ENCODE data around the gene ZNF564.
"Not testable (repeated sequence)": the region's sequence is repeated elsewhere in the genome, so short reads cannot be mapped to it uniquely, and the experiment has no call there.

ZNF564 gene

GRCh38 chr19:12551060-12551832 is at the start of gene ZNF564:
ZNF564 (minus strand) TSS chr19:12551482; CDS start chr19:12551332, 150 bp downstream.
- peak; percentile 95 for DNase-seq (ENCODE audit: low spot score)

- no peak for DNase-seq (ENCODE audit: low spot score)
These were observed 46.3 kb upstream of the ZNF564 start for GRCh38 chr19:12597594-12597993.

- DNase-seq (ENCODE audit: low spot score), result no peak
These were observed 45.8 kb upstream of the ZNF564 start for GRCh38 chr19:12596927-12597548.

- no peak for DNase-seq (ENCODE audit: low spot score)
These were observed 45.2 kb upstream of the ZNF564 start for GRCh38 chr19:12596485-12596884.

GRCh38 chr19:12581100-12581499 is 29.8 kb upstream of the ZNF564 start:
- DNase-seq (ENCODE audit: low spot score), result no peak

GRCh38 chr19:12580180-12580694 is 29.0 kb upstream of the ZNF564 start:
- no peak for DNase-seq (ENCODE audit: low spot score)

GRCh38 chr19:12578641-12579040 is 27.4 kb upstream of the ZNF564 start:
- DNase-seq (ENCODE audit: low spot score), result no peak

- no peak for DNase-seq (ENCODE audit: low spot score)
These were observed 22.8 kb upstream of the ZNF564 start for GRCh38 chr19:12574036-12574435.

- no peak for DNase-seq (ENCODE audit: low spot score)
These were observed 16.7 kb upstream of the ZNF564 start for GRCh38 chr19:12567951-12568350.

- DNase-seq (ENCODE audit: low spot score), result not testable (repeated sequence)
These were observed 15.1 kb upstream of the ZNF564 start for GRCh38 chr19:12566380-12566779.

GRCh38 chr19:12564016-12564664 is 12.9 kb upstream of the ZNF564 start:
- peak; percentile 91 for DNase-seq (ENCODE audit: low spot score)

- no peak for DNase-seq (ENCODE audit: low spot score)
These were observed 4.2 kb upstream of the ZNF564 start for GRCh38 chr19:12555456-12555930.

- DNase-seq (ENCODE audit: low spot score), result no peak
These were observed 4.4 kb downstream of the ZNF564 start for GRCh38 chr19:12546903-12547302.

GRCh38 chr19:12546068-12546467 is 5.2 kb downstream of the ZNF564 start:
- DNase-seq (ENCODE audit: low spot score), result no peak

- no peak for DNase-seq (ENCODE audit: low spot score)
These were observed 6.0 kb downstream of the ZNF564 start for GRCh38 chr19:12545267-12545666.

GRCh38 chr19:12544401-12544876 is 6.8 kb downstream of the ZNF564 start:
- DNase-seq (ENCODE audit: low spot score), result no peak

GRCh38 chr19:12543855-12544254 is 7.4 kb downstream of the ZNF564 start:
- no peak for DNase-seq (ENCODE audit: low spot score)

- DNase-seq (ENCODE audit: low spot score), result no peak
These were observed 24.0 kb downstream of the ZNF564 start for GRCh38 chr19:12527034-12527836.

- DNase-seq (ENCODE audit: low spot score), result no peak
These were observed 24.7 kb downstream of the ZNF564 start for GRCh38 chr19:12526542-12526941.

- DNase-seq (ENCODE audit: low spot score), result no peak
These were observed 29.3 kb downstream of the ZNF564 start for GRCh38 chr19:12521996-12522395.

- DNase-seq (ENCODE audit: low spot score), result no peak
These were observed 37.7 kb downstream of the ZNF564 start for GRCh38 chr19:12513531-12514061.
